ENCODE measurements around the gene GATA3.

Gene GATA3

GRCh38 chr10:8037941-8038894 is 16.3 kb upstream of the GATA3 start:
- DNase-seq (ENCODE audit: low read depth, low spot score): no peak

- DNase-seq (ENCODE audit: low read depth, low spot score): no peak
Observed at GRCh38 chr10:8039321-8039881, 15.1 kb upstream of the GATA3 start.

GRCh38 chr10:8040651-8041050 is 13.8 kb upstream of the GATA3 start:
- no peak for DNase-seq (ENCODE audit: low read depth, low spot score)

- no peak for DNase-seq (ENCODE audit: low read depth, low spot score)
Observed at GRCh38 chr10:8041284-8041991, 13.1 kb upstream of the GATA3 start.

- DNase-seq (ENCODE audit: low read depth, low spot score): no peak
Observed at GRCh38 chr10:8041992-8042720, 12.3 kb upstream of the GATA3 start.

- no peak for DNase-seq (ENCODE audit: low read depth, low spot score)
Observed at GRCh38 chr10:8042721-8043568, 11.5 kb upstream of the GATA3 start.

- DNase-seq (ENCODE audit: low read depth, low spot score): no peak
Observed at GRCh38 chr10:8043569-8044306, 10.8 kb upstream of the GATA3 start.

- DNase-seq (ENCODE audit: low read depth, low spot score): no peak
Observed at GRCh38 chr10:8044331-8044907, 10.1 kb upstream of the GATA3 start.

- no peak for DNase-seq (ENCODE audit: low read depth, low spot score)
Observed at GRCh38 chr10:8044908-8045725, 9.4 kb upstream of the GATA3 start.

GRCh38 chr10:8045726-8046494 is 8.6 kb upstream of the GATA3 start:
- DNase-seq (ENCODE audit: low read depth, low spot score): no peak

GRCh38 chr10:8047452-8048280 is 6.8 kb upstream of the GATA3 start:
- DNase-seq (ENCODE audit: low read depth, low spot score): no peak

GRCh38 chr10:8048281-8049008 is 6.0 kb upstream of the GATA3 start:
- no peak for DNase-seq (ENCODE audit: low read depth, low spot score)

- no peak for DNase-seq (ENCODE audit: low read depth, low spot score)
Observed at GRCh38 chr10:8049045-8049864, 5.2 kb upstream of the GATA3 start.

GRCh38 chr10:8049865-8050555 is 4.5 kb upstream of the GATA3 start:
- DNase-seq (ENCODE audit: low read depth, low spot score): no peak

GRCh38 chr10:8050556-8051108 is 3.9 kb upstream of the GATA3 start:
- no peak for DNase-seq (ENCODE audit: low read depth, low spot score)
